ENCODE data around the gene E2F2. TPM values are rescaled to one million over a fixed set of nuclear protein-coding genes. Genes with fewer than 3 reads are reported as not detected.

E2F2 gene
- total and polyA plus RNA-seq, 2 of the 4 experiments (the other 2 are of a cell fraction): 0.36 to 0.51 TPM

GRCh38 chr1:23564529-23565122, 33.6 kb upstream of the E2F2 start (continued):
- no peak for TF ChIP-seq NFE2L2 (IDR thresholded peaks at IDR 0.05; ENCODE audit: low read depth, low read length)

- Histone ChIP-seq H2BK5ac (ENCODE audit: low read depth, low read length, poor library complexity, severe bottlenecking) (peak overlapping the region; percentile 64), H3K4ac (ENCODE audit: low read depth, low read length) (peak overlapping the region; percentile 96), H3K79me1 (ENCODE audit: low read depth in 1 of 2, low read length in 2 of 2) (peaks cover 21 to 43% of the 10 kb centered on the region in 2 experiments; a peak in 3 of 4 replicates), H4K5ac (ENCODE audit: low read depth, low read length) (peak overlapping the region; percentile 78), H2AFZ (replicated peaks; ENCODE audit: low read length, poor library complexity) (peak overlapping the region; percentile 78), H4K20me1 (ENCODE audit: insufficient read depth, low read length) (peaks cover 5% of the 10 kb centered on the region), H3K9me3 (ENCODE audit: control insufficient read depth, insufficient read depth, low read length) (no peaks in the 10 kb centered on the region), H3K23ac (ENCODE audit: low read depth, low read length) (peak overlapping the region; percentile 82), H3K14ac (replicated peaks; ENCODE audit: low read depth, low read length) (peak overlapping the region; percentile 95), H4K8ac (ENCODE audit: low read depth in 2 of 2, low read length in 2 of 2) (peak overlapping the region; percentile 57 to 87), H3K4me1 (ENCODE audit: control insufficient read depth, insufficient read depth, low read length) (peaks cover 35% of the 10 kb centered on the region), H2BK20ac (ENCODE audit: low read depth, low read length) (peak overlapping the region; percentile 90), H2AK9ac (replicated peaks; ENCODE audit: low read depth, low read length, poor library complexity) (peak overlapping the region; percentile 53), H3K27me3 (ENCODE audit: control insufficient read depth, insufficient read depth, low read length) (no peaks in the 10 kb centered on the region), H2BK15ac (ENCODE audit: low read depth, low read length) (peak overlapping the region; percentile 100), H4K91ac (ENCODE audit: insufficient read depth, low read depth, low read length) (peak overlapping the region; percentile 97), H3K4me3 (ENCODE audit: insufficient read depth, low read depth, low read length) (no peak overlapping the region), H3K27ac (ENCODE audit: insufficient read depth, low read length) (peak overlapping the region; percentile 87), H3K36me3 (ENCODE audit: control insufficient read depth, insufficient read depth, low read length) (peaks cover under 1% of the 10 kb centered on the region; the same call in 1 of the 2 replicates), H3K56ac (ENCODE audit: extremely low read depth, insufficient read depth, low read length) (peak overlapping the region; percentile 28; the same call in 1 of the 2 replicates), H3K18ac (ENCODE audit: low read depth, low read length) (peak overlapping the region; percentile 84), H2AK5ac (ENCODE audit: low read depth, low read length) (peak overlapping the region; percentile 99), H3K9me1 (ENCODE audit: insufficient read depth, low read length) (peaks cover 15% of the 10 kb centered on the region), H3K4me2 (ENCODE audit: low read depth, low read length) (no peak overlapping the region), H2BK120ac (ENCODE audit: low read depth, low read length) (peak overlapping the region; percentile 97), H3K9ac (ENCODE audit: low read depth, low read length) (peak overlapping the region; percentile 26; the same call in 1 of the 2 replicates)
- dilution Hi-C loops (cut with HindIII; ENCODE audit: low sequenced_read_pairs, unreplicated experiment) (no loop called here), in situ Hi-C loops (cut with MboI; ENCODE audit: low sequenced_read_pairs) (no loop called here), intact Hi-C loops (cut with micrococcal nuclease) (loop anchor here (2.0 kb wide), 1 partner anchor 15 kb away; no protein-coding TSS in a partner anchor)
- ChIA-PET CTCF (interaction anchor here (1.0 to 1.6 kb wide), 2 partner anchors 13 to 71 kb away, joined by 3 to 5 read pairs; no protein-coding TSS in a partner anchor), POLR2A (ENCODE audit: unreplicated experiment) (no interaction called here)
- WGBS, 2 experiments (ENCODE audit: extremely low coverage in 2 of 2, insufficient read length in 1 of 2): 90% methylated on average over 2 of the region's 3 CpGs; no CpG with 5 or more reads in 1 of the 2 experiments
- DNase-seq (no peak), ATAC-seq (ENCODE audit: low read depth) (no peak)
- no TSS peak for BruUV-seq (replicated peaks)
- TF ChIP-seq POLR2A (IDR thresholded peaks at IDR 0.05; ENCODE audit: low read depth, low read length) (no peak), RCOR1 (IDR thresholded peaks at IDR 0.05; ENCODE audit: insufficient replicate concordance, low read length) (no peak), CTCF (conservative IDR thresholded peaks at IDR 0.05; ENCODE audit: low read depth, low read length) (no peak), FOS (IDR thresholded peaks at IDR 0.05; ENCODE audit: low read depth, low read length) (no peak), MAFK (IDR thresholded peaks at IDR 0.05; ENCODE audit: low read depth, low read length) (no peak), RFX5 (IDR thresholded peaks at IDR 0.05; ENCODE audit: low read depth, low read length) (no peak), USF2 (IDR thresholded peaks at IDR 0.05; ENCODE audit: low read depth, low read length) (no peak), MXI1 (IDR thresholded peaks at IDR 0.05; ENCODE audit: borderline replicate concordance, low read depth, low read length) (no peak), NFE2L2 (IDR thresholded peaks at IDR 0.05; ENCODE audit: low read depth, low read length) (no peak), ELK1 (IDR thresholded peaks at IDR 0.05; ENCODE audit: borderline replicate concordance, low read depth, low read length) (no peak), SMC3 (IDR thresholded peaks at IDR 0.05; ENCODE audit: low read depth, low read length) (no peak)
Observed at GRCh38 chr1:23563755-23564374, 32.8 kb upstream of the E2F2 start.

All from IMR-90 (cell line).